ENCODE measurements around the gene TCERG1L.

GRCh38 chr10:131246089-131246488 is 65.4 kb downstream of the TCERG1L start:
- no peak for TF ChIP-seq POLR2AphosphoS5 (IDR thresholded peaks at IDR 0.05; ENCODE audit: low read depth, low read length)
- no peak for TF ChIP-seq REST (IDR thresholded peaks at IDR 0.05; ENCODE audit: insufficient read depth in 1 of 2, low read depth in 2 of 2, low read length in 2 of 2)
